ENCODE data around the gene COPS3. TPM values are rescaled to one million over a fixed set of nuclear protein-coding genes. Genes with fewer than 3 reads are reported as not detected.
A peak's percentile ranks its signal among the peaks of the same experiment; 100 is the strongest.

The COPS3 gene
- total RNA-seq, 1 donor from 2014 or later = 48.1 TPM

- Histone ChIP-seq H3K27ac (no peak overlapping the region), H3K4me1 (peaks cover 63% of the 10 kb centered on the region), H3K4me3 (no peak overlapping the region), H3K27me3 (no peaks in the 10 kb centered on the region), H3K36me3 (no peaks in the 10 kb centered on the region), H3K9me3 (no peaks in the 10 kb centered on the region)
- no peak for DNase-seq (ENCODE audit: extremely low spot score in 2 of 2)
- TF ChIP-seq CTCF (IDR thresholded peaks at IDR 0.05) (no peak), POLR2A (IDR thresholded peaks at IDR 0.05) (no peak), POLR2AphosphoS5 (IDR thresholded peaks at IDR 0.05; ENCODE audit: insufficient read depth in 1 of 2, low read depth in 1 of 2) (no peak)
- intact Hi-C loops (cut with DNase I) = loop anchor here (10.0 kb wide), 1 partner anchor 58 kb away; no protein-coding TSS in a partner anchor
These were observed 77.8 kb downstream of the COPS3 start for GRCh38 chr17:17203173-17203730.

- Histone ChIP-seq H3K36me3 (no peaks in the 10 kb centered on the region), H3K4me1 (peaks cover 62% of the 10 kb centered on the region), H3K27ac (peak overlapping the region; percentile 76), H3K9me3 (no peaks in the 10 kb centered on the region), H3K4me3 (no peak overlapping the region), H3K27me3 (no peaks in the 10 kb centered on the region)
- DNase-seq (ENCODE audit: extremely low spot score in 2 of 2) = no peak
- intact Hi-C loops (cut with DNase I) = loop anchor here (10.0 kb wide), 1 partner anchor 57 kb away; no protein-coding TSS in a partner anchor
- TF ChIP-seq CTCF (IDR thresholded peaks at IDR 0.05) = no peak
- no peak for TF ChIP-seq POLR2A (IDR thresholded peaks at IDR 0.05)
- no peak for TF ChIP-seq POLR2AphosphoS5 (IDR thresholded peaks at IDR 0.05; ENCODE audit: insufficient read depth in 1 of 2, low read depth in 1 of 2)
These were observed 79.1 kb downstream of the COPS3 start for GRCh38 chr17:17201907-17202306.

- DNase-seq (ENCODE audit: extremely low spot score in 2 of 2) = no peak
- TF ChIP-seq POLR2AphosphoS5 (IDR thresholded peaks at IDR 0.05; ENCODE audit: insufficient read depth in 1 of 2, low read depth in 1 of 2) = no peak
- TF ChIP-seq CTCF (IDR thresholded peaks at IDR 0.05) = no peak
- TF ChIP-seq POLR2A (IDR thresholded peaks at IDR 0.05) = no peak
- Histone ChIP-seq H3K36me3 (no peaks in the 10 kb centered on the region), H3K4me1 (peaks cover 56% of the 10 kb centered on the region), H3K27ac (peak overlapping the region; percentile 76), H3K27me3 (no peaks in the 10 kb centered on the region), H3K9me3 (no peaks in the 10 kb centered on the region), H3K4me3 (no peak overlapping the region)
- intact Hi-C loops (cut with DNase I) = loop anchor here (10.0 kb wide), 1 partner anchor 56 kb away; no protein-coding TSS in a partner anchor
These were observed 79.8 kb downstream of the COPS3 start for GRCh38 chr17:17201271-17201670.

- no peak overlapping the region for H3K4me3 ChIP-seq
- H3K4me1 ChIP-seq = peaks cover 51% of the 10 kb centered on the region
- H3K36me3 ChIP-seq = no peaks in the 10 kb centered on the region
- H3K27ac ChIP-seq = peak overlapping the region; percentile 76
- H3K27me3 ChIP-seq = no peaks in the 10 kb centered on the region
- intact Hi-C loops (cut with DNase I) = loop anchor here (10.0 kb wide), 1 partner anchor 56 kb away; no protein-coding TSS in a partner anchor
- H3K9me3 ChIP-seq = no peaks in the 10 kb centered on the region
- no peak for TF ChIP-seq POLR2A (IDR thresholded peaks at IDR 0.05)
- TF ChIP-seq POLR2AphosphoS5 (IDR thresholded peaks at IDR 0.05; ENCODE audit: insufficient read depth in 1 of 2, low read depth in 1 of 2) = peak in 1 of 2 donors; percentile 74
- no peak for DNase-seq (ENCODE audit: extremely low spot score in 2 of 2)
These were observed 80.2 kb downstream of the COPS3 start for GRCh38 chr17:17200831-17201230.

GRCh38 chr17:17200311-17200710 is 80.7 kb downstream of the COPS3 start:
- no peak for TF ChIP-seq POLR2AphosphoS5 (IDR thresholded peaks at IDR 0.05; ENCODE audit: insufficient read depth in 1 of 2, low read depth in 1 of 2)
- TF ChIP-seq CTCF (IDR thresholded peaks at IDR 0.05) = no peak
- no peak for TF ChIP-seq POLR2A (IDR thresholded peaks at IDR 0.05)
- Histone ChIP-seq H3K27ac (peak overlapping the region; percentile 76), H3K36me3 (no peaks in the 10 kb centered on the region), H3K27me3 (no peaks in the 10 kb centered on the region), H3K4me3 (no peak overlapping the region), H3K9me3 (no peaks in the 10 kb centered on the region), H3K4me1 (peaks cover 46% of the 10 kb centered on the region)
- intact Hi-C loops (cut with DNase I) = loop anchor here (10.0 kb wide), 1 partner anchor 56 kb away; no protein-coding TSS in a partner anchor
- no peak for DNase-seq (ENCODE audit: extremely low spot score in 2 of 2)
